ENCODE data around the gene ACSF2. TPM values are rescaled to one million over a fixed set of nuclear protein-coding genes. Genes with fewer than 3 reads are reported as not detected.

ACSF2 gene
- total RNA-seq, 1 donor from 2014 or later: 34.5 TPM

- Mint-ChIP-seq H3K4me1 (peaks cover 3% of the 10 kb centered on the region), H3K36me3 (ENCODE audit: low read depth) (no peaks in the 10 kb centered on the region), H3K27me3 (ENCODE audit: low read depth) (no peaks in the 10 kb centered on the region), H3K9me3 (no peaks in the 10 kb centered on the region), H3K4me3 (no peak overlapping the region), H3K27ac (ENCODE audit: unreplicated experiment) (no peak overlapping the region)
- DNase-seq (ENCODE audit: low read depth, low spot score): no peak
- TF ChIP-seq CTCF (conservative IDR thresholded peaks at IDR 0.05): no peak
These were observed 14.3 kb downstream of the ACSF2 start for GRCh38 chr17:50440172-50440837.

GRCh38 chr17:50440838-50441829 is 15.1 kb downstream of the ACSF2 start:
- H3K27ac Mint-ChIP-seq (ENCODE audit: unreplicated experiment): no peak overlapping the region
- no peak overlapping the region for H3K4me3 Mint-ChIP-seq

DNA sequence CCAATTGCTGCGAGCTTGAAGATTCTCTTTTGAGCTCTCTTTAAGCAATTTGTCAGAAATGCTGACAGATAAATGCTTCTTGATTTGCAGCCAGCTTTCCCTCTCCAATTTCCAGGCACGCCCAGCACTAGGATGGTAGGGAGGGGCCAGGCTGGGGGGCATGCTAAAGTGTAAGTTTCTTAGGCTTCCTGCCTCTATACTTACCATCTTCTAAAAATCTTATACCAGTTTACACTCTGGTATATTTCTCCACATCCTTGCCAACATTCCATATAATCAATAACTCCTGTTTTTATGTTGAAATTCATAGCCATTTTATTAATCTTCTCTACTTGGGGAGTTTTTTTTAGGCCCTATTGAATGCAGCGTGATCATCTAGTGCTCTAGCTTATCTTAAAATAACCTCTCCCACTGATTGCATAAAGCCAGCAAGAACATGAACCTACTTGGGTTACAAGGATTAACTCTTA is 17.5 kb downstream of the ACSF2 start:
- Mint-ChIP-seq H3K36me3 (ENCODE audit: low read depth) (no peaks in the 10 kb centered on the region), H3K4me3 (no peak overlapping the region), H3K9me3 (no peaks in the 10 kb centered on the region), H3K27me3 (ENCODE audit: low read depth) (no peaks in the 10 kb centered on the region), H3K4me1 (peaks cover 3% of the 10 kb centered on the region), H3K27ac (ENCODE audit: unreplicated experiment) (no peak overlapping the region)
- no peak for TF ChIP-seq CTCF (conservative IDR thresholded peaks at IDR 0.05)
- no peak for DNase-seq (ENCODE audit: low read depth, low spot score)

More at GRCh38 chr17:50440838-50441829, 15.1 kb downstream of the ACSF2 start:
- H3K36me3 Mint-ChIP-seq (ENCODE audit: low read depth): no peaks in the 10 kb centered on the region
- no peaks in the 10 kb centered on the region for H3K27me3 Mint-ChIP-seq (ENCODE audit: low read depth)
- no peak for TF ChIP-seq CTCF (conservative IDR thresholded peaks at IDR 0.05)
- peaks cover 3% of the 10 kb centered on the region for H3K4me1 Mint-ChIP-seq
- H3K9me3 Mint-ChIP-seq: no peaks in the 10 kb centered on the region
- no peak for DNase-seq (ENCODE audit: low read depth, low spot score)

DNA sequence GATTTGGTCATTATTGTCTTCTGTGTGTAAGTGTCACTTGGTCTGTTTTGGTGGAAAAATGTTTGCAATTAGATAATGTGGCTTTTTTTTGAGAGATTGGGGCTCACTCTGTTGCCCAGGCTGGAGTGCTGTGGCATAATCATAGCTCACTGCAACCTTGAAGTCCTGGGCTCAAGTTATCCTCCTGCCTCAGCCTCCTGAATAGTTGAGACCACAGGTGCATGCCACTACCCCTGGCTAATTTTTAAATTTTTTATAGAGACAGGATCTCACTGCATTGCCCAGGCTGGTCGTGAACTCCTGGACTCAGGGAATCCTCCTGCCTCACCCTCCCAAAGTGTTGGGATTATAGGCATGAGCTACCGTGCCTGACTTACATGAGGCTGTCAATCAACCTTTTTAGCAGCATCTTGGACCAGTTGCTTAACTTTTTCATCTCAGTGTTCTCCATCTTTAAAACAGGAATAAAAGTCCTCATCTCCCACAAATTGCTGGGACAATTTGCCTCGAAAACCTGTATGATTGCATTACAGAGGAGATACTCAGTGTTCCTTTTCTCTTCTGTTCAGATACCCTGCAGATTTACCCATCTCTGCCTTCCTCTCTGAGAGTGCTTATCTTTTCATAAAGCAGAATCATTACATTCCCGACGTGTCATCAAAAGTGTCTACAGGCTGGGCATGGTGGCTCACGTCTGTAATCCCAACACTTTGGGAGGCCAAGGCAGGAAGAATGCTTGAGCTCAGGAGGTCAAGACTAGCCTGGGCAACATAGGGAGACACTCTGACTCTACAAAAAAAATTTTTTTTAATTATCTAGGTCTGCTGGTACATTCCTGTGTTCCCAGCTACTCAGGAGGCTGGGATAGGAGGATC is 19.1 kb downstream of the ACSF2 start:
- no peak overlapping the region for H3K27ac Mint-ChIP-seq (ENCODE audit: unreplicated experiment)
- no peaks in the 10 kb centered on the region for H3K27me3 Mint-ChIP-seq (ENCODE audit: low read depth)
- no peaks in the 10 kb centered on the region for H3K36me3 Mint-ChIP-seq (ENCODE audit: low read depth)
- no peak for DNase-seq (ENCODE audit: low read depth, low spot score)
- TF ChIP-seq CTCF (conservative IDR thresholded peaks at IDR 0.05): no peak
- H3K4me3 Mint-ChIP-seq: no peak overlapping the region
- H3K9me3 Mint-ChIP-seq: no peaks in the 10 kb centered on the region
- peaks cover 3% of the 10 kb centered on the region for H3K4me1 Mint-ChIP-seq

- no peak overlapping the region for H3K27ac Mint-ChIP-seq (ENCODE audit: unreplicated experiment)
These were observed 19.8 kb downstream of the ACSF2 start for GRCh38 chr17:50445730-50446325.

More at GRCh38 chr17:50445730-50446325, 19.8 kb downstream of the ACSF2 start:
- Mint-ChIP-seq H3K9me3 (no peaks in the 10 kb centered on the region), H3K27me3 (ENCODE audit: low read depth) (no peaks in the 10 kb centered on the region), H3K36me3 (ENCODE audit: low read depth) (no peaks in the 10 kb centered on the region), H3K4me3 (no peak overlapping the region), H3K4me1 (no peaks in the 10 kb centered on the region)
- no peak for DNase-seq (ENCODE audit: low read depth, low spot score)
- TF ChIP-seq CTCF (conservative IDR thresholded peaks at IDR 0.05): no peak
